GM12864 (cell line): ENCODE results near the gene TNFRSF19.

Experiments used
- DNase-seq: peaks from one replicate; pipeline ENCODE4 v3.0.0-alpha.2; 2011; ENCODE audit warnings: low read depth
- H3K4me3 ChIP-seq: 2 replicates; pipeline ENCODE4 v1.5.1; 2011; ENCODE audit warnings: mild to moderate bottlenecking, low read depth, low read length, control low read depth
- CTCF ChIP-seq: IDR thresholded peaks from 2 replicates; pipeline ENCODE4 v1.5.1; 2011; ENCODE audit warnings: low read depth, mild to moderate bottlenecking, moderate library complexity, low read length, control low read depth, inconsistent platforms; ENCODE audit errors: missing control alignments

Gene TNFRSF19

GRCh38 chr13:23549724-23550123 is 20.5 kb upstream of the TNFRSF19 start:
- TF ChIP-seq CTCF: no peak
- DNase-seq: no peak
- H3K4me3 ChIP-seq: no peak overlapping the region

- no peak for TF ChIP-seq CTCF
- H3K4me3 ChIP-seq: no peak overlapping the region
- DNase-seq: no peak
Observed at GRCh38 chr13:23550163-23550562, 20.0 kb upstream of the TNFRSF19 start.

- H3K4me3 ChIP-seq: no peak overlapping the region
- TF ChIP-seq CTCF: no peak
- no peak for DNase-seq
Observed at GRCh38 chr13:23551213-23552008, 18.8 kb upstream of the TNFRSF19 start.

- H3K4me3 ChIP-seq: no peak overlapping the region
- TF ChIP-seq CTCF: no peak
- no peak for DNase-seq
Observed at GRCh38 chr13:23552171-23552570, 18.0 kb upstream of the TNFRSF19 start.

GRCh38 chr13:23552661-23553060 is 17.6 kb upstream of the TNFRSF19 start:
- TF ChIP-seq CTCF: no peak
- no peak overlapping the region for H3K4me3 ChIP-seq
- DNase-seq: no peak

GRCh38 chr13:23554000-23554399 is 16.2 kb upstream of the TNFRSF19 start:
- TF ChIP-seq CTCF: no peak
- DNase-seq: no peak

GRCh38 chr13:23557043-23557442 is 13.2 kb upstream of the TNFRSF19 start:
- DNase-seq: no peak
- no peak for TF ChIP-seq CTCF
- H3K4me3 ChIP-seq: no peak overlapping the region

More at GRCh38 chr13:23554000-23554399, 16.2 kb upstream of the TNFRSF19 start:
- H3K4me3 ChIP-seq: no peak overlapping the region
